PFSK-1 (cell line): ENCODE results near the gene ING1.
A peak's percentile ranks its signal among the peaks of the same experiment; 100 is the strongest.

Experiments
- FOXP2 ChIP-seq: optimal IDR thresholded peaks from 2 replicates; pipeline ENCODE3; 2011; ENCODE audit warnings: borderline replicate concordance, control low read depth, inconsistent platforms; ENCODE audit not compliant: insufficient read depth; ENCODE audit errors: extremely low read length, extremely low read depth
- POLR2AphosphoS5 ChIP-seq: IDR thresholded peaks from 2 replicates; pipeline ENCODE4 v1.6.1; 2012; ENCODE audit warnings: low read depth, mild to moderate bottlenecking, control low read depth, low read length, moderate library complexity
- REST ChIP-seq, 2 experiments: IDR thresholded peaks; 2 replicates each; pipeline versions ENCODE4 v1.6.1 to v1.8.0; 2011 to 2012; ENCODE audit warnings: low read depth in 2 of 2, low read length in 2 of 2, control low read depth in 1 of 2, inconsistent platforms in 1 of 2, mild to moderate bottlenecking in 1 of 2, moderate library complexity in 1 of 2; ENCODE audit not compliant: insufficient read depth in 1 of 2
- SIN3A ChIP-seq: IDR thresholded peaks from 2 replicates; pipeline ENCODE4 v1.6.1; 2012; ENCODE audit warnings: mild to moderate bottlenecking, low read length, moderate library complexity, borderline replicate concordance; ENCODE audit not compliant: insufficient read depth
- TAF1 ChIP-seq: IDR thresholded peaks from 2 replicates; pipeline ENCODE4 v1.6.1; 2012; ENCODE audit warnings: low read length, control low read depth, borderline replicate concordance; ENCODE audit not compliant: insufficient read depth

DNA sequence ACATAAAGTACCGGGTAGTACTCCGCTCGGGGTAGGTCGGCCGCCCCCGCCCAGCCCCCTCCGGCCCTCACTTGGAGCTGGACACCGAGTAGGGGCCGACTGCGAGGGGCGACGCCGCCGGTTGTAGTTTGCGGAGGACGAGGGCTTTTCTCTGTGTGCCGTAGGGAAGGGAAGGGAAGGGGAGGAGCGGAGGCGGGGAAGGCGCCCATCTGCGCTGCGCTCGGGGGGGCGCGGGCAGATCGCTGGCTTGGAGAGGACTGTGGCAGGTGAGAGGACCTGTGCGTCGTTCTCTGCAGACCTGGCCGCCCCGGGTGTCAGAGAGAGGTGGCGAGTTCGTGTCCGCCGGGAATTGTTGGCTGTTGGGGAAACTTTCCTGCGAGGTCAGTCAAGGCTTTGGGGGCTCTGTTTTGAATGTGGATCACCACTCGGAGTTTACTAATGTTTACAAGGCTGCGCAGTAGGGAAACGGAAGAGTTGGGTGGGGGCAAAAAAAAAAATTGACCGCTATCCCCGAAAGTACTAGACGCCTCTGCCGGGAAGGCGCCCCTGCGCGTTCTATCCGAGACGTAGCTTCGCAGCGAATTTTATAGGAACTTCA lies 1.4 kb downstream of the ING1 start:
- peak; percentile 100 for TF ChIP-seq POLR2AphosphoS5
- TF ChIP-seq SIN3A, result peak; percentile 66; the same call in 1 of the 2 replicates
- TF ChIP-seq REST (IDR thresholded peaks at IDR 0.05; ENCODE audit: insufficient read depth in 1 of 2, low read depth in 2 of 2, low read length in 2 of 2), result 0 out of 4 replicates have a peak, but pooled peaks of 1 of the 2 experiments have one; percentile 31
- TF ChIP-seq TAF1, result peak; percentile 88
- no peak for TF ChIP-seq FOXP2
